ENCODE data around the gene ANO4.

Gene ANO4

GRCh38 chr12:100794441-100795173, at the start of gene ANO4:
Gene ANO4 (plus strand): TSS chr12:100794776. CDS start chr12:100901786, 107,010 bp downstream.
- peak; percentile 22 for DNase-seq (ENCODE audit: low read depth)

- DNase-seq (ENCODE audit: low read depth): no peak
Measured at GRCh38 chr12:100745378-100746071, 49.1 kb upstream of the ANO4 start.

- DNase-seq (ENCODE audit: low read depth): no peak
Measured at GRCh38 chr12:100752841-100753240, 41.7 kb upstream of the ANO4 start.

GRCh38 chr12:100753837-100754236, 40.7 kb upstream of the ANO4 start:
- no peak for DNase-seq (ENCODE audit: low read depth)

GRCh38 chr12:100755186-100755585, 39.4 kb upstream of the ANO4 start:
- DNase-seq (ENCODE audit: low read depth): no peak

GRCh38 chr12:100758083-100758482, 36.5 kb upstream of the ANO4 start:
- DNase-seq (ENCODE audit: low read depth): no peak

- DNase-seq (ENCODE audit: low read depth): no peak
Measured at GRCh38 chr12:100767371-100767770, 27.2 kb upstream of the ANO4 start.

GRCh38 chr12:100767950-100768349, 26.6 kb upstream of the ANO4 start:
- no peak for DNase-seq (ENCODE audit: low read depth)

- no peak for DNase-seq (ENCODE audit: low read depth)
Measured at GRCh38 chr12:100778967-100779590, 15.5 kb upstream of the ANO4 start.

- no peak for DNase-seq (ENCODE audit: low read depth)
Measured at GRCh38 chr12:100789146-100789545, 5.4 kb upstream of the ANO4 start.

GRCh38 chr12:100789975-100790374, 4.6 kb upstream of the ANO4 start:
- DNase-seq (ENCODE audit: low read depth): no peak

- no peak for DNase-seq (ENCODE audit: low read depth)
Measured at GRCh38 chr12:100790552-100790951, 4.0 kb upstream of the ANO4 start.

- peak; percentile 16 for DNase-seq (ENCODE audit: low read depth)
Measured at GRCh38 chr12:100793182-100793581, 1.4 kb upstream of the ANO4 start.

- DNase-seq (ENCODE audit: low read depth): no peak
Measured at GRCh38 chr12:100795174-100795799, 711 bp downstream of the ANO4 start.

GRCh38 chr12:100795800-100796179, 1.2 kb downstream of the ANO4 start:
- no peak for DNase-seq (ENCODE audit: low read depth)

GRCh38 chr12:100796621-100797020, 2.0 kb downstream of the ANO4 start:
- no peak for DNase-seq (ENCODE audit: low read depth)

GRCh38 chr12:100797246-100797645, 2.7 kb downstream of the ANO4 start:
- no peak for DNase-seq (ENCODE audit: low read depth)

GRCh38 chr12:100797786-100798185, 3.2 kb downstream of the ANO4 start:
- DNase-seq (ENCODE audit: low read depth): no peak

- no peak for DNase-seq (ENCODE audit: low read depth)
Measured at GRCh38 chr12:100798286-100799160, 3.9 kb downstream of the ANO4 start.

- DNase-seq (ENCODE audit: low read depth): no peak
Measured at GRCh38 chr12:100799770-100800169, 5.2 kb downstream of the ANO4 start.

GRCh38 chr12:100800723-100801122, 6.1 kb downstream of the ANO4 start:
- DNase-seq (ENCODE audit: low read depth): no peak

GRCh38 chr12:100801320-100801719, 6.7 kb downstream of the ANO4 start:
- no peak for DNase-seq (ENCODE audit: low read depth)
